ENCODE data around the gene CEP164.

The CEP164 gene

GRCh38 chr11:117462864-117463247, 135.2 kb downstream of the CEP164 start:
- no peak for DNase-seq

All from C1 segment of cervical spinal cord (tissue), 14 donors.